Activated T-cell treated with anti-CD3 and anti-CD28 coated beads, Interleukin-2, amount 50 U/mL, for 1 hour (primary cell): ENCODE measurements around the gene SAT2.
"Not testable (repeated sequence)": the region's sequence is repeated elsewhere in the genome, so short reads cannot be mapped to it uniquely, and the experiment has no call there.

Source experiments
- DNase-seq: peaks from one replicate; pipeline ENCODE4 v3.0.0-alpha.2; 2020

Gene SAT2

DNA sequence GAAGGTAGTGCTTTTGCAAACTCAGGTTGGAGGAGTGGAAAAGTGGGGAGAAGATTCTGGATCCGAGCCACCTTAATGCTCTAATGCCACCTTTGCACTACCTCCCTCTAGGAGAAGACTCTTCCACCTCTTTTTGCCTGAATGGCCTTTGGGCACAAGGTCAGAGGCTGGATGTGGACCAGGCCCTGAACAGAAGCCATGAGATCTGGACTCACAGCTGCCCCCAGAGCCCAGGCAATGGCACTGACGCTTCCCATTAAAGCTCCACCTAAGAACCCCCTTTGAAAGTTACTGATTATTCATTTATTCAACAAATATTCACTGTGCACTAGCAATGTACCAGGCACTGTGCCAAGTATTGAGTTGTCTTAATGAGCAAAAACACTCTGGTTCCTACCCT lies 5.5 kb upstream of the SAT2 start:
- DNase-seq = no peak

DNA sequence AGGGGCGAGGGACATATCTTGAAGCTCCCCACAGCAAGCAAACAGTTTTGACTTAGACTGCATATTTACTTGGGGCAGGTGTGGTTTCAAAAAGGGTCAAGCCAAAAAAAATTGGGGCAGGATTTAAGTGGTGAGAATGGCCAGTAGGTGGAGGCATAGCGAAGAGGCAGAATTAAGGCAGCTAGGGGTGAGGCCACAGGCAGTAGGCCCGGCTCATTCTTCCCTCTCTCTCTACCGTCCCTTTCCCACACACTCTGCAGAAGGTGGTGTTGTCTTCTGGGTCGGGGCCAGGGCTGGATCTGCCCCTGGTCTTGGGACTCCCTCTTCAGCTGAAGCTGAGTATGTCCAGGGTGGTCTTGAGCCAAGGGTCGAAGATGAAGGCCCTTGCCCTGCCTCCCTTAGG lies 4.9 kb upstream of the SAT2 start:
- DNase-seq = no peak

DNA sequence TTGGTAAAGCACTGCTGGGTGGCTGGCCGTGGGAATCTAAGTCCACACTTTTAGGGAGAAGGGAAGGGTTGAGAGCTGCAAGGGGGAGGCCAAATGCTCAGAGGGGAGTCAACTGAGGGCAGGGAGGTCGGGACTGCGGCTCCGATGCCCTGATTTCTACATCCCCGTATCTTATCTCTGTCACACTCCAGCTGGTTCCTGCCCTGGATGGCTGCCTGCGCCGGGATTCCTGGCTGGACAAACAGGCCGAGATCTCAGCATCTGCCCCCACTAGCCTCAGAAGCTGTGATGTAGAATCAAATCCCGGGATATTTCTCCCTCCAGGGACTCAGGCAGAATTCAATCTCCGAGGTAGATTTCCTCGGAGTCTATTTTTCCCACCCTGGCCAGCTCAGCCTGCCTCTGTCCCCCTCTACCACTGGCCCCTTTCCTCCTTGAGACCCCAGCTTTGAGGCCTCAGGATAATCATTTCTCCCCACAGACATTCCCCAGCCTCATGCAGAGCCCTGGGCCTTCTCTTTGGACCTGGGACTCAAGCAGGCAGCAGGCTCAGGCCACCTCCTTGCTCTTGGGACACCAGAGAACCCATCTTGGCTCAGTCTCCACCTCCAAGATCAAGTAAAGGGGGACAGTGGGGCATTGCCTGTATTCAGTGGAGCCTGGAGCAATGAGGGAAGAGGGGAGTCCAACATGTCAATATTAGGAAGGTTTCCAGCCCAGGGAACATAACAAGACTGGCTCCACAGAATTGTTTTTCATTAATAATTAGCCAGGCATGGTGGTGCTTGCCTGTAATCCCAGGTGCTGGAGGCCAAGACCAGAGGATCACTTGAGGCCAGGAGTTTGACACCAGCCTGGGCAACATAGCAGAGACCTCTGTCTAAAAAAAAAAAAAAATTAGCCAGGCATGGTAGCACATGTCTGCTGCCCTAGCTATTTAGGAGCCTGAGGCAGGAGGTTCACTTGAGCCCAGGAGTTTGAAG lies 4.1 kb upstream of the SAT2 start:
- DNase-seq = no peak

DNA sequence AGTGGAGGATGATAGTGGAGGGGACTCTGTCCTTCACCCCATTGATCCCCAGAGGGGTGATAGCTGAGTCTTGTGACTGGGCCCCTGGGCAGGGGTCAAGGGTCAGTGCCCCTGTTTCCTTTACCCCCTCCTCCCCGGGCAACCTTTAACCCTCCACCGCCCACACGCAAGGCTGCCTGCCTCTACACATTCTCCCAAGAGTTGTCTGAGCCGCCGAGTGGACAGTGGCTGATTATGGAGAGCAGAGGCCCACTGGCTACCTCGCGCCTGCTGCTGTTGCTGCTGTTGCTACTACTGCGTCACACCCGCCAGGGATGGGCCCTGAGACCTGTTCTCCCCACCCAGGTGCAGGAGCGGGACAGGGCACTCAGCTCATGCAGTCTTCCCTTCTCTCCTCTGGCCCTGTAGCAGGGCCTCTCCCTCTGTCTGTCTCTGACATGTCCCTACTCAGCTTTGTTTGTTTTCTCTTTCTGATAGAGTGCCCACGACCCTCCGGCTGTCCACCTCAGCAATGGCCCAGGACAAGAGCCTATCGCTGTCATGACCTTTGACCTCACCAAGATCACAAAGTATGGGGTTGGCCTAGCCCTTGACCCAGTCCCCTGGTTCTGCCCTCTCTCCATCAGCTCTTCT lies 2.4 kb upstream of the SAT2 start, which contains the start of gene SHBG:
Gene SHBG, plus strand, starts transcription at position 197 of the 633 bp plus-strand sequence. Its CDS starts 38 bp downstream, at position 235.
- DNase-seq = no peak

DNA sequence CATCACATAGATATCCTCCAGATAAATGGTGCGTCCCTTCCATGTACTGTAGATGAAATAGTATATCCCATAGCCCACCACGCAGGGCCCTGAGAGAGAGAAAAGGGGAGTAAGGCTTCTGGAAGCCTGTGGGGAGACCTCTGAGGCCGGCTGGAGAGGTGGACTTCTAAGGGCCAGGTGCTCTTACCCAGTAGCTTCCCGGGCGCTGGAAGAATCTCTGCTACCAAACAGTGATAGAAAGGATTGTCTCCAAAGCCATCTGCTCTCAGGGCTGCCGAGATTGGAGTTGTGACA lies 718 bp downstream of the SAT2 start:
- DNase-seq = no peak

DNA sequence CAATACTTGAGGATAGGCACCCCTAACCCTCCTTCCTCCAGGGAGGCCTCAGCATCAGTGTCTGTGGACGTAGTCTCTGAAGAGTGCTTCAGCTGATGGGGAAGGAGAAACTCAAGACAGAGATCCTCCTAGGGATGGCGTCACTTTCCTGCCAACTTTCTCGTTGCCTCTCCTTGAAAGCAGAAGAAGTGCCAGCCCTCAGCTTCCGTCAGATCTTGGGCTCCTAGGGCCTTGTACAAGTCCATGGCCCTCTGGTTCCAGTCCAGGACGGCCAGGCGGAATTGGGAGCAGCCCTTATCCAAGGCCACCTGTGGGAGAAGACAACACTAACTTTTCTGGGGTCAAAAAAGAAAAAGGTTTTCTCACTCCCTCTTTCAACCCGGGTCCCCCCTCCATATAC lies 1.3 kb downstream of the SAT2 start:
- no peak for DNase-seq

DNA sequence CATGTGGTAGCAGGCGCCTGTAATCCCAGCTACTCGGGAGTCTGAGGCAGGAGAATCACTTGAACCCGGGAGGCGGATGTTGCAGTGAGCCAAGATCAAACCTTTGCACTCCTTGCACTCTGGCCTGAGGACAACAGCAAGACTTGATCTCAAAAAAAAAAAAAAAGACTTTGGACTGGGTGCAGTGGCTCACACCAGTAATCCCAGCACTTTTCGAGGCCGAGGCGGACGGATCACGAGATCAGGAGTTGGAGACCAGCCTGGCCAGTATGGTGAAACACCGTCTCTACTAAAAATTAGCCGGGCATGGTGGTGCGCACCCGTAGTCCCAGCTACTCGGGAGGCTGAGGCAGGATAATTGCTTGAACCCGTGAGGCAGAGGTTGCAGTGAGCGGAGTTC lies 1.9 kb downstream of the SAT2 start:
- not testable (repeated sequence) for DNase-seq

DNA sequence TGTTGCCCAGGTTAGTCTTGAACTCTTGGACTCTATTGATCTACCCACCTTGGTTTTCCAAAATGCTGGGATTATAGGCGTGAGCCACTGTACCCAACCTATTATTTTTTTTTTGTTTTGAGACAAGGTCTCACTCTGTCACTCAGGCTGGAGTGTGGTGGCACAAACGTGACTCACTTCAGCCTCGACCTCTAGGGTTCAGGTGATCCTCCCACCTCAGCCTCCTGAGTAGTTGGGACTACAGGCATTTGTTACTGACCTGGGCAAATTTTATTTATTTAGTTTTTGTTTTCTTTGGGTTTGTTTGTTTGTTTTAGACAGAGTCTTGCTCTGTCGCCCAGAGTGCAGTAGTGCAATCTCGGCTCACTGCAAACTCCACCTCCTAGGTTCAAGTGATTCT lies 4.0 kb downstream of the SAT2 start:
- DNase-seq = no peak

DNA sequence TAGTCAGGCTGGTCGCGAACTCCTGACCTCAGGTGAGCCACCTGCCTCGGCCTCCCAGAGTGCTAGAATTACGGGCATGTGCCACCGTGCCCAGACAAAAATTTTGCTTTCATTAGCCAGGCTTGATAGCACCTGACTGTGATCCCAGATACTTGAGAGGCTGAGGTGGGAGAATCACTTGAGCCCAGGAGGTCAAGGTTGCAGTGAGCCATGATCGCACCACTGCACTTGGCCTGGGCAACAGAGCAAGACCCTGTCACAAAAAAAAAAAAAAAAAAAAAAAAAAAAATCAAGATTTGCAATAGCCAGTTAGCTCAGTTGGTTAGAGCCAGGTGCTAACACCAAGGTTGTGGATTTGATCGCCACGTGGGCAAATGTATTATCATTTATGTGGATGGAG lies 6.8 kb downstream of the SAT2 start:
- no peak for DNase-seq

DNA sequence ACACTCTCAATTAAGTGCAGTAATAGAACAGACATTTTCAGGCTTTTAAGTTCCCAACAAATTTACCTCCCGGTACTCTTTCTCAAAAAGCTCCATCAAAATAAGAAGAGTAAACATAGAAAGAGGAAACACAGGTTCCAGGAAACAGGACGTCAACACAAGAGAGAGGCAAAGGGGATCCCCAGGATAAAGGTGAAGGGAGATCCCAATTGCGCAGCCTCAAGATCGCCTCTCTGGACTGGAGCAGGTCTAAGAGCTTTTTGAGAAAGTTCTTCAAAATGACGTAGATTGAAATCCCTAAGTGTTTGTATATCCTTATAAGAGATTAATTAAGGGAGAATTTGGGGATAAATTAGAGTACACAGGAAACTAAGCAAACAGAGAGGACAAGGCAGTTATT lies 9.0 kb downstream of the SAT2 start:
- DNase-seq = no peak

DNA sequence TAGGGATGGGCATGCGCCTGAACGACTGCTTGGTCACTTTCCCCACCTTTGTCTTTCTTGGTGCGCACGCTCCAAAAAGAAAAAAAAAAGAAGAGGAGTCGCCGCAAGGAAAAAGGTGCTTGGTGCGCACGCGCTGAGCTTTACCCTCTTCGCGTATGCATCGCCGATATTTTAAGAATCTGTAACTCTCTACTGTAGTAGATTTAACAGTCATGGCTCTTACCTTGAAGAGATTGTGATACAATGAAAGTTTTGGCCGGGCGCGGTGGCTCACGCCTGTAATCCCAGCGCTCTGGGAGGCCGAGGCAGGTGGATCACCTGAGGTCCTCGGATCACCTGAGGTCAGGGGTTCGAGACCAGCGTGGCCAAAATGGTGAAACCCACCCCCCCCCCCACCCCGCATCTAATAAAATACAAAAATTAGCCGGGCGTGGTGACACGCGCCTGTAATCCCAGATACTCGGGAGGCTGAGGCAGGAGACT lies 12.3 kb downstream of the SAT2 start:
- no peak for DNase-seq

DNA sequence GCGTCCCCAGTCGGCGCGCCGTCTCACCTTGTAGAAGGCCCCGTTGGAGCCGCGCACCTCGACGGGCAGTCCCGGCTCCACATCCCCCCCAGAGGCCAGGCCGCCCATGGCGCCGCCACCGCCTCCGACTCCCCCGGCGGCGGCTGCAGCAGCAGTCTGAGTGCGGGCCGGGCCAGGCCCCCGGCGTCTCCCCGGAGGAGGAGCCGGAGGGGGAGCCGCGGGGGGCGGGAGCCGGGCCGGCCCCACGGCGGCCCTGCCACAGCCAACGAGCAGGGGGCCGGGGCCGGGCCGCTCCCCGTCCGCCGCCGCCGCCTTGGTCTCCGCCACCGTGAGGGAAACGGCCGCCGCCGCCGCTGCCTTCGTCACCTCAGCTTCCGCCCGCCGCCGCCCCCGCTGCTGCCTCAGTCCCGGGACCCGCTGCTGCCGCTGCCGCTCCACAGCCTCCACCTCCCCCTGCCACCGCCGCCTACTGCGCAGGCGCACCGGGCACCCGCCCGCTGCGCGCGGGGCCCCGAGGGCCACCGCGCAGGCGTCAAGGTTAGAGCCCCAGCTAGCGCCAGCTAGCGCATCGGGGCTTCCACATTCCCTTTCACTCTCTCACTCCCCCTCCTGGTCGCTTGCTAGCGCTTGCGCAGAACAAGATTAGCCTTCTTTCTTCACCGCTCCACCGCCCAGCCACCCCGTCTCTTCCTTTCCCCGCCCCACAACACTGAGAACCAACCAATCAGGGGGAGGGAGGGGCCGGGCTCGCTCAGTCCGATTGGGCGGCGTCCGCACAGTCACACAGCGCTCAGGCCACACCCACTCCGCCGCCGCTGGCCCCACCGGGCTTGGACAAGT lies 13.0 kb downstream of the SAT2 start, which contains the start of gene FXR2:
Gene FXR2, minus strand, starts transcription at position 473 of the 840 bp plus-strand sequence. Its CDS starts 365 bp downstream, at position 108.
- DNase-seq = peak; percentile 97

DNA sequence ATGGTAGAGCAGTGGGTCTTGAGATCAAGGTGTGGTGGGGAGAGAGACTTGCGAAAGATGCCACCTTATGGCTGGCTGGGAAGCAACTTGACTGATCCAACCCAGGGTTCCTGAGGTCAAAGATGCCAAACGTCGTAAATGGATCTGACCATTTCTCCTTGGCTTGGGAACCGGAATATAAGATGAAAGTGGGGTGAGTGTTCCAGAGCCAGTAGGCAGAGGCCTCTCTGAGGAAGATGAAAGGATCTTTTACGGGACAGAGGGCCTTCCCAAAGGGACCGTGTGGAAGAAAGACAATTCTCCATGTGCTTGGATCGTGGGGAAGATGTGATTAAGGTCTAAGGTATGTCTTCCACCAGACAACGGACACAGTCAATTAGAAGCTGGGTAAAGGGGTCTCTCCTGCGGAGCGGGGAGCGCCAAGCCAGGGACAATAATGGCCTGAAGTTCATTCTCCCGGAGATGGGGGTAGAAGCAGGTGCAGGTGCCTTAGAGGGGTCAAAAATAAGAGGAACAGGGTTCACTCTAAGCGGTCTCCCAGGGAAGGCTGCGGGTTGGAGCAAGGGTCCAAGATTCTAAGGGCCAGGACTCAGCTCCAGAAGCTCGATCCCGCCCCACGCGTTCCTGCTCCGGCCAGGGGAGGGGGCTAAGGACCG lies 13.7 kb downstream of the SAT2 start:
- DNase-seq = no peak

DNA sequence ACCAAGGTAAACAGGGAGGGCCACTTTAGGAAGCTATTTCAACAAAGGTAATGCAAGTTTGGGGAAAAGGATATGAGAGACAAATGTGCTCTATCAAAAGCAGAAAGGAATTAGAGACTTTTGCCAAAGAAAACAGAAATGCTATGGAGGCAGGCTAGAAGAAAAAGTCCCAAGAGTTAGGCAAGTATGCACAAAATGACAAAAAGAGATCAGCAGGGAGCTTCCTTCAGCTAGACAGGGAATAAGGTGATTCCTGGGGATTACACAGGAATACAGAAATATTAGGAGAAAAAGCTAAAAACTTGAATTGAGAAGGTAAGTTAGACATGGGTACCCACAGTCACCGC lies 15.4 kb downstream of the SAT2 start:
- no peak for DNase-seq

DNA sequence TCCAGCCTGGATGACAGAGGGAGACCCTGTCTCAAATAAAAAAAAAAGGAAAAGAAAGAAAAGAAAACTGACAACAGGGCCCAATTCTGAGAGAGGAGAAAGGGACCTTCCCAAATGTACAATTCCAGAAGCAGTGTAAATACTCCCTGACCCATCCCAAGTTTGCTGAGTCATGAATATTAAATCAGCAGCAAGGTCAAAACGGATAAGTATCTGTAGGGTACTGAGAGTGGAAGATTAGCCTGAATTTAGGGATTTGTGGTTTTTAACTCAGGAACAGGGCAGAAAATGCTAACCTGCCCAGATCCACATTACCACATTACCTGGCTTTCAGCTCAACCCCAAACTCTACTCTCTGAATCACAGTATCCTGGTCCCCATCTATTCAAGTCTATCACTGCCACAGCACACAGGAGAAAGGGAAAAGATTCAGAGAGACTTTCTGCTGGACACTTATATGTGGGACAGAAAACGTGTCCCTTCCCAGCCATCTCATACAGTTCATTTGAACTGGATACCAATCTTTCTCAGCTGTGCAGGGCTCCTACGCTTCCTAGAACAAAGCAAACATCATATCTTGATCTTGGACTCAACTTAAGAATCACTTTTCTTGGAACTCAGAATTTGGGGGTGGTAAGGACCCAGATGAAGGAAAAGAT lies 15.9 kb downstream of the SAT2 start:
- no peak for DNase-seq

DNA sequence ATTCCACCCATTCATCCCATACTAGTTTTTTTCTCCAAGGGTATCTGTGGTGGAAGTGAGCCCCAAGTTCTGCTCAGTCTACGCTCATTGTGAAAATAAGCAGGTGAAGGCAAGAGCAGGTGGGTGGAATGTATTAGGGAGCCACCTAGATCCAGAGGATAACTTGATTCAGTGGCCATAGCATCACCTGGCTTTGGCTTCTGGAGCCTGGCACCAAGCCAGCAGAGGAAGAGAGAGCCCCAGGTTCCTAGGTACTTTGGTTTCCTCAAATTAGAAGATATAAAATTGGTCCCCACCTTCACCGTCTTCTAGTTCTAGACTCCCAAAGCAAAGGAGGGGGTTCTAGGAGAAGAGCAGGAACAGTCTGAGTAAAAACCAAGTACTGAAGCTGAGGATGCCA lies 17.0 kb downstream of the SAT2 start:
- no peak for DNase-seq

DNA sequence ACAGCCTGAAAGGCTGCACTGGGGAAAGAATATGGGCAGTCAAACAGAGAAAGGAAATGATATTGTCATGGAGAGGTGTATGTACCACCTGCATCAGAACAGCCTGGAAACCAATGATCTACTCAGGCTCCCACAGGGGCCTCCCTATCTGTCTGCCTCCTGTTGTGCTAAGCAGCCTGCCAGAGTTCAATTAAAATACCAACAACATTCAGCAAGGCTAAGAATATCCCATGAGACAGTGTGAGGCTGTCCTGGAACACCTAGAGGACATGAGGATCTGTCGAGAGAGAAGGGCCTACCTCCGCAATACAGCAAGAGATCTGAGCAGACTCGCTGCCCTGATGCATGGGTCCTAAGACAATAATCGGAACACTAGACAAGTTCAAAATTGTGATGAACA lies 21.3 kb downstream of the SAT2 start:
- DNase-seq = no peak

DNA sequence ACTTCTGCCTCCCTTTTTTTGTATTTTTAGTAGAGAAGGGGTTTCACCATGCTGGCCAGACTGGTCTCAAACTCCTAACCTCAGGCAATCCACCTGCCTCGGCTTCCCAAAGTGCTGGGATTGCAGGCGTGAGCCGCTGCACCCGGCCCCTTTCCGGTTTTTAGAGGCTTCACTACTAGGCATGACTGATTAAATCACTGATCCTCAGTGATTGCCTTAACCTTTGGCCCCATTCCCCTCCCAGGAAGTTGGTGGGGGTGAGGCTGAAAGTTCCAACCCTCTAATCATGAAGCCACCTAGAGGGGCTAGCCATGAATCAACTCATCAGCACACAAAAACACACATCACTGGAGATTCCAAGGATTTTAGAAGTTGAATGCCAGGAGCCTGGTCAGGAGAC lies 30.1 kb downstream of the SAT2 start:
- DNase-seq = not testable (repeated sequence)

DNA sequence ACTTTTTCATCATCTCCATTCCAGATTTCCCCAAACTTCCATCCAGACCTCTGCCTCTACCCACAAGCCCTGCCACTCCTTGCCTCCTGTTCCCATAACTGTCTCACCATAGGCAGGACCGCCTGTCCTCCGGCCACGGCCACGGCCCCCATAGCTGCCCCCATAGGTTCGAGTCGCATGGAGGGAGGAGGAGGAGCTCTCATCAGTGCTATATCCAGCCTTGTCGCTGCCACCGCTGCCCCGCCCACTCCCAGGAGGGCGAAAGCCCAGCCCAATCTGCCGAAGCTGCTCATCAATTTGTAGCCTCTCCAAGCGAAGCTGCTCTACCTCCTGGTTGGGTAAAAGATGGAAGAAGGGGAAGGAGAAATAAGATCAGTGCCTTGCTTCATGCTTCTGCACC lies 34.3 kb downstream of the SAT2 start:
- no peak for DNase-seq

DNA sequence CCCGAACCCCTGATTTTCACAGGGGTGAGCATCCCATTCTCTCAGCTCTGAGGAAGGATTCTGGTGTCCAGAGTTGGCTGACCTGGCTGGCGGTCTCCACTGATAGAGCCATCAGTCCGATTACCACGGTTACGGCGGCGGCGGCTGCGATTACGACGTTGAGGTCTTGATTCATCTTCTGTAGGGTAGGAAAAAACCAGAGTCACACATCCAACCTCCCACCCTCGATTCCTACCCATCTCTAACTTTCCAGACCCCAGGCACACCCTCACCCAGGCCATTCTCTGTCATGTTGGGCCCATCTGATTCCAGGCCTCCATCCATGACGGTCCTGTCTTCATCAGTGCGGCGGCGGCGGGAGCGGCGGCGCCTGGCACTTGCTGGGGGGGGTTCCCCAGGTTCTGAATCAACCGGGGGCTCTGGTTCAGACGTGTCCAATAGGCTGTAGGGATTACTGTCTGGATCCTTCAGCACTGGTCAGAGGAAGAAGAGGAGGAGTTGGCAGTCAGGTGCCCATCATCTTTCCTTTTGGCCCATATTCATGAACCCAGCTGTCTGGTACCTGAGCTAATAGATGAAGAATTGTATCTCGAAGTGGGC lies 35.1 kb downstream of the SAT2 start:
- DNase-seq = no peak

DNA sequence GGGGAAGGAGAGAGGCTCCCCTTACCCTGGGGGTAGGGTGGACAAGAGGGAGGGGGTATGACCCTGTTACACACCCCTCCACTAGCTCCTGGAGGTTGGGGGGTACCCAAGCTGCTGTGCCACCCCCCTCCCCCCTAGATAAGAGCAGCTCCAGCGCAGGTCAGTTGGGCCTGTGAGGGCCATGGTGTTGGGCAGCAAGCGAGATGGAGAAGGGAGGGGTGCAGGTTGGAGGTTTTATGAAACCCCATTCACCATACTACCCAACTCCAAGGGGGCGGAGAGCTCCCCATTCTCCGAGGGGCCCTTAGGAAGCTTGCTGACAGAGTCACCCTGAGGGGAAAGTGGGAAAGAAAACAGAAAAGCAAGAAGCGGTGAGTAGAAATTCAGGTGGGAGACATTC lies 36.0 kb downstream of the SAT2 start:
- no peak for DNase-seq

DNA sequence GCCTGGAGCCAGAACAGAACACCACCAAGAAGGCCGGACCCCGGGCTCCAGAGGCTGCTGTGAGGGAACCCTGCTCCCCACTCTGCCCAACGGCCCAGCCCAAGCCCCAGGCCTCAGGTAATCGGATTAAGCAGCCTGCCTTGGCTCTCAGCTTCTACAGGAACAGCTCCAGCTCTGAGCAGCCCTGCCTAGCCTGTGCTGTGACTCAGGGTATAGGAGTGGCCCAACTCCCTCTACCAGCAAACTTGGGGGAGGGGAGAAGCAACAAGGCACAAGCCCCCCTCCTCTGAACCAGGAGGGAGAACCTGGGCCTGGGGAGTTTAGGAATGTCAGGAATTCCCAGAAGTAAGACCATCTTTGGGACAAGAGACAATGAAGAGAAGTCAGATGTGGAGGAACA lies 36.9 kb downstream of the SAT2 start:
- DNase-seq = no peak
